ENCODE data around the gene CBFA2T3.
"Not testable (repeated sequence)": the region's sequence is repeated elsewhere in the genome, so short reads cannot be mapped to it uniquely, and the experiment has no call there.

CBFA2T3 gene

DNA sequence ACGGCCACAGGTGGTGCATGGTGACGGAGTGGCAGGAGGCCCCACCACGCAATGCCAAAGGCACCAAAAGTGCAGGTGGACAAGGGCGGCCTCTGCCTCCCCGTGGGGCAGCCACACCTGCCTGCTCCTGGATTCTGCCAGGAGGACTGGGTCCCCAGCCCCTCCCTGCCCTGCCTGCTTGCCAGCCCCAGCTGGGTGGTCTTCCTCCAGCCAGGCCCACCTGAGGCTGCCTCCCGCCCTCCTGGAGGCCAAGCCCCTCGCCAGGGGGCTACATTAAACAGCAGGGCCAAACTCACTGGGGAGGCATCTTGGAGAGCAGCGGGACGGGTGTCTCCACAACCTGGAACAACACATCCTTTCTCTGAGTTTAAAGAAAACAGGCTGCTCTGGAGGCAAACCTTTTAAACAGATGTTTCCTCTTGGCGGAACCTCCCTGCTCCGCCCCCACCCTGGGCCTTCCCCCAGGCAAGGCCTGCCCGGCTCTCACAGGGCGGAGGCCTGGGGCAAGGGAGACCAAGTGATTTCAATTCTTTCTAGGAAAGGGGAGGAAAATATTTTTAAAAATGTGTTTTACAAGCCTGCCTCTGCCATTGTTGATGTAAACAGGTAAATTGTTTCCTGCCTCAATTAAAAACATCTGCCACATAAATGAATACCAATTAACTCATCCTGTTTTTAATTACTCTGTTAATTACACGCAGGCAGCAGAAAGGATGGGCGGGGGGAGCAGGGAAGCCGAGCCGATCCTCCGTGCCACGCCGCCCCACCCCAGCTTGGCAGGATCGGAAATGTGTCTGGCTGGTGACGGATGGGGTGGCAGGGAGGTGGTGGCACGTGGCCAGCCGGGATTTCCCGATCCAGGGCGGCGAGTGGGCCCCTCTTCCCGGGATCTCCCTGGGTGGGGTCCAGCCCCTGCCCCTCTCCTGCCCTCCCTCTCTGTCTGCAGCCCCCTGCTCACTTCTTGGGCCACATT, 56.1 kb downstream of the CBFA2T3 start (continued):
- no peak for TF ChIP-seq ZNF311 (tag by site-specific recombination; IDR thresholded peaks at IDR 0.05; ENCODE audit: borderline replicate concordance)
- no peak for TF ChIP-seq ZNF391 (tag by site-specific recombination; IDR thresholded peaks at IDR 0.05; ENCODE audit: borderline replicate concordance, low read depth)

DNA sequence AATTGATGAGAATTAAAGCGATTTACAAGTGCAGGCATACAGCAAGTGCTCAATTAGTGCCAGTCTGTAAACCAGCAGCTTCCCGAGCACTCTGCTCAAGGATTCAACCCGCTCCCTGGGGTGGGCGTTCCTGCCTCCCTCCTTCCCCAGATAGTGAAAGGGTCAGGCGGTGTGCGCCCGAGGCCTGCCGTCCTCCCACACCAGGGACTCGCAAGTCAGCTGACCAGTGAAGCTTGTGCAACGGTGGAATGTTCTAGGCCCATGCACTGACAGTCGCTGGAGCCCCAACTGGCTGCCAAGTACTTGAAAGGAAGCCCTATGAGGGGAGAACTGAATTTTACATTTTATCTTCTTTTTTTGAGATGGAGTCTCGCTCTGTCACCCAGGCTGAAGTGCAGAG, 57.1 kb downstream of the CBFA2T3 start:
- TF ChIP-seq ZBTB20 (tag by site-specific recombination; IDR thresholded peaks at IDR 0.05) = no peak
- TF ChIP-seq ZBTB21 (tag by site-specific recombination; IDR thresholded peaks at IDR 0.05) = no peak
- TF ChIP-seq ZSCAN23 (tag by site-specific recombination; IDR thresholded peaks at IDR 0.05) = no peak
- TF ChIP-seq ZNF707 (tag by site-specific recombination; IDR thresholded peaks at IDR 0.05) = no peak
- no peak for TF ChIP-seq ZNF292 (tag by site-specific recombination; IDR thresholded peaks at IDR 0.05; ENCODE audit: borderline replicate concordance, low read depth)
- TF ChIP-seq ZNF335 (tag by site-specific recombination; conservative IDR thresholded peaks at IDR 0.05) = no peak
- no peak for TF ChIP-seq ZNF670 (tag by site-specific recombination; IDR thresholded peaks at IDR 0.05; ENCODE audit: low read depth)
- no peak for TF ChIP-seq ZNF112 (tag by site-specific recombination; IDR thresholded peaks at IDR 0.05)
- TF ChIP-seq ZNF792 (tag by site-specific recombination; IDR thresholded peaks at IDR 0.05) = no peak
- no peak for TF ChIP-seq GFI1B (tag by site-specific recombination; IDR thresholded peaks at IDR 0.05)
- no peak for TF ChIP-seq HOXA7 (CRISPR knock-in tag; IDR thresholded peaks at IDR 0.05; ENCODE audit: borderline replicate concordance)
- TF ChIP-seq MZF1 (tag by site-specific recombination; IDR thresholded peaks at IDR 0.05; ENCODE audit: borderline replicate concordance) = no peak
- no peak for TF ChIP-seq ZNF664 (tag by site-specific recombination; IDR thresholded peaks at IDR 0.05)
- TF ChIP-seq TRIM28 (IDR thresholded peaks at IDR 0.05; ENCODE audit: borderline replicate concordance, low read length) = no peak
- TF ChIP-seq, protein P1, sequence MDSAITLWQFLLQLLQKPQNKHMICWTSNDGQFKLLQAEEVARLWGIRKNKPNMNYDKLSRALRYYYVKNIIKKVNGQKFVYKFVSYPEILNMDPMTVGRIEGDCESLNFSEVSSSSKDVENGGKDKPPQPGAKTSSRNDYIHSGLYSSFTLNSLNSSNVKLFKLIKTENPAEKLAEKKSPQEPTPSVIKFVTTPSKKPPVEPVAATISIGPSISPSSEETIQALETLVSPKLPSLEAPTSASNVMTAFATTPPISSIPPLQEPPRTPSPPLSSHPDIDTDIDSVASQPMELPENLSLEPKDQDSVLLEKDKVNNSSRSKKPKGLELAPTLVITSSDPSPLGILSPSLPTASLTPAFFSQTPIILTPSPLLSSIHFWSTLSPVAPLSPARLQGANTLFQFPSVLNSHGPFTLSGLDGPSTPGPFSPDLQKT (IDR thresholded peaks at IDR 0.05; ENCODE audit: borderline replicate concordance, low read depth, low read length) = no peak
- no peak for TF ChIP-seq ZNF140 (tag by site-specific recombination; IDR thresholded peaks at IDR 0.05)
- no peak for TF ChIP-seq ZNF155 (tag by site-specific recombination; IDR thresholded peaks at IDR 0.05)
- TF ChIP-seq ZNF341 (tag by site-specific recombination; IDR thresholded peaks at IDR 0.05; ENCODE audit: low read depth) = no peak
- no peak for TF ChIP-seq ZNF596 (tag by site-specific recombination; IDR thresholded peaks at IDR 0.05)

DNA sequence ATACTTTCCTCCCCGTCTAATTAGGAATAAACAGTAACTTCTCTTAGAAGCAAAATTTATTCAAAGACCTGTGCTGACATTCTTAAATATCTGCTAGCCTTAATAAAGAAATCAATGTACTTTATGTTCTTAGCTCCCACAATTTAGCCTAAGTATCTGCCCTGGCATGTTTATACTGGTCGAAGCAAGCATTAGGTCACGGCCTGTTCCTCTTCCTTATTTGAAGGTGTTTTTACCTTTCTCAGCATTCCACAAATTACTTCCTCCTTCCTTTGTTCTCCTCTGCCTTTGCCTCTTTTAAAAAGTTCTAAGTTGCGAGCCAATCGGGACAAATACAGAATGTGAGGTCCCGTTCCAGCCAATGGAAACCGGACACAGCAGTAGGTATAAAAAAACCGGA, 58.1 kb downstream of the CBFA2T3 start:
- H3K9me3 ChIP-seq (ENCODE audit: control insufficient read depth, insufficient read depth, low read depth, low read length); CTCF ChIA-PET; POLR2A ChIA-PET; H3K4me3 ChIP-seq (ENCODE audit: low read depth, low read length); H3K36me3 ChIP-seq (ENCODE audit: control insufficient read depth in 2 of 2, insufficient read depth in 1 of 2, low read length in 2 of 2); H3K27ac ChIP-seq (ENCODE audit: extremely low read depth, low read depth, low read length); H3K4me1 ChIP-seq (ENCODE audit: control insufficient read depth, insufficient read depth, low read length): not testable (repeated sequence)

More for the DNA sequence above, 57.1 kb downstream of the CBFA2T3 start:
- POLR2A ChIA-PET = no interaction called here
- Histone ChIP-seq H3K36me3 (ENCODE audit: control insufficient read depth in 2 of 2, insufficient read depth in 1 of 2, low read length in 2 of 2) (no peaks in the 10 kb centered on the region), H3K4me3 (ENCODE audit: low read depth, low read length) (no peak overlapping the region), H3K9me3 (ENCODE audit: control insufficient read depth, insufficient read depth, low read depth, low read length) (no peaks in the 10 kb centered on the region), H3K4me1 (ENCODE audit: control insufficient read depth, insufficient read depth, low read length) (no peaks in the 10 kb centered on the region), H3K27ac (ENCODE audit: extremely low read depth, low read depth, low read length) (no peak overlapping the region)
- CTCF ChIA-PET = no interaction called here

Data from HEK293 (cell line).